ENCODE results near the gene KIAA0586.
"Not testable (repeated sequence)": the region's sequence is repeated elsewhere in the genome, so short reads cannot be mapped to it uniquely, and the experiment has no call there.

Gene KIAA0586

DNA sequence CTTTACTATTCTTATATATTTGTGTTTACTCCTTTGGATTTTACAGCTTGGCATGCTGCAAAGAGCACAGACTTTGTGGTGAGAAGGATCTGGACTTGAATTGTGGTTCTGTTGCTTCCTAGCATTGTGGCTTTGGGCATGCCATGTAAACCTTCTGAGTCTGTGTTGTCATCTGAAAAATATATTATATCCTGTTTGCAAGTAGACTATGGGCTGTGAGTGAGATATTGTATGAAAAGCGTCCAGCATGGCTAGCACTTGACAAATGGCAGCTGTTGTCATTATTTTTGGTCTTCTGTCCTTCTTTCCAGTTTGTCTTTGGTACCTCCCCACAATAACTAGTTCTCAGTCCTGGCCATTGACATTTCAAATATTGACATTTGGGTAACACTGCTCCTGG is 148.4 kb downstream of the KIAA0586 start:
- no peak overlapping the region for H3K4me3 ChIP-seq (ENCODE audit: low read depth, low read length)
- TF ChIP-seq, protein P1, sequence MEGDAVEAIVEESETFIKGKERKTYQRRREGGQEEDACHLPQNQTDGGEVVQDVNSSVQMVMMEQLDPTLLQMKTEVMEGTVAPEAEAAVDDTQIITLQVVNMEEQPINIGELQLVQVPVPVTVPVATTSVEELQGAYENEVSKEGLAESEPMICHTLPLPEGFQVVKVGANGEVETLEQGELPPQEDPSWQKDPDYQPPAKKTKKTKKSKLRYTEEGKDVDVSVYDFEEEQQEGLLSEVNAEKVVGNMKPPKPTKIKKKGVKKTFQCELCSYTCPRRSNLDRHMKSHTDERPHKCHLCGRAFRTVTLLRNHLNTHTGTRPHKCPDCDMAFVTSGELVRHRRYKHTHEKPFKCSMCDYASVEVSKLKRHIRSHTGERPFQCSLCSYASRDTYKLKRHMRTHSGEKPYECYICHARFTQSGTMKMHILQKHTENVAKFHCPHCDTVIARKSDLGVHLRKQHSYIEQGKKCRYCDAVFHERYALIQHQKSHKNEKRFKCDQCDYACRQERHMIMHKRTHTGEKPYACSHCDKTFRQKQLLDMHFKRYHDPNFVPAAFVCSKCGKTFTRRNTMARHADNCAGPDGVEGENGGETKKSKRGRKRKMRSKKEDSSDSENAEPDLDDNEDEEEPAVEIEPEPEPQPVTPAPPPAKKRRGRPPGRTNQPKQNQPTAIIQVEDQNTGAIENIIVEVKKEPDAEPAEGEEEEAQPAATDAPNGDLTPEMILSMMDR (IDR thresholded peaks at IDR 0.05; ENCODE audit: low read depth, low read length, missing control alignments) = no peak
- no peak for DNase-seq (ENCODE audit: low read depth)
- in situ Hi-C loops (cut with HindIII; ENCODE audit: low sequenced_read_pairs) = no loop called here

DNA sequence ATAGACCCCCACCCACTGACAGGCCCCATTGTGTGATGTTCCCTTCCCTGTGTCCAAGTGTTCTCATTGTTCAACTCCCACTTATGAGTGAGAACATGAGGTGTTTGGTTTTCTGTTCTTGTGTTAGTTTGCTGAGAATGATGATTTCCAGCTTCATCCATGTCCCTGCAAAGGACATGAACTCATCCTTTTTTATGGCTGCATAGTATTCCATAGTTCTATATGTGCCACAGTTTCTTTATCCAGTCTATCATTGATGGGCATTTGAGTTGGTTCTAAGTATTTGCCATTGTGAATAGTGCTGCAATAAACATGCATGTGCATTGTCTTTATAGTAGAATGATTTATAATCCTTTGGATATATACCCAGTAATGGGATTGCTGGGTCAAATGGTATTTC is 152.5 kb downstream of the KIAA0586 start:
- H3K4me3 ChIP-seq (ENCODE audit: low read depth, low read length); in situ Hi-C loops (cut with HindIII; ENCODE audit: low sequenced_read_pairs); DNase-seq (ENCODE audit: low read depth): not testable (repeated sequence)

DNA sequence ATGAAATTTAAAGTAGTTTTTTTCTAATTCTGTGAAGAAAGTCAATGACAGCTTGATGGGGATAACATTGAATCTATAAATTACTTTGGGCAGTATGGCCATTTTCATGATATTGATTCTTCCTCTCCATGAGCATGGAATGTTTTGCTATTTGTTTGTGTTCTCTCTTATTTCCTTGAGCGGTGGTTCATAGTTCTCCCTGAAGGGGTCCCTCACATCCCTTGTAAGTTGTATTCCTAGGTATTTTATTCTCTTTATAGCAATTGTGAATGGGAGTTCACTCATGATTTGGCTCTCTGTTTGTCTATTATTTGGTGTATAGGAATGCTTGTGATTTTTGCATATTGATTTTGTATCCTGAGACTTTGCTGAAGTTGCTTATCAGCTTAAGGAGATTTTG is 153.9 kb downstream of the KIAA0586 start:
- DNase-seq (ENCODE audit: low read depth); H3K4me3 ChIP-seq (ENCODE audit: low read depth, low read length); in situ Hi-C loops (cut with HindIII; ENCODE audit: low sequenced_read_pairs): not testable (repeated sequence)

DNA sequence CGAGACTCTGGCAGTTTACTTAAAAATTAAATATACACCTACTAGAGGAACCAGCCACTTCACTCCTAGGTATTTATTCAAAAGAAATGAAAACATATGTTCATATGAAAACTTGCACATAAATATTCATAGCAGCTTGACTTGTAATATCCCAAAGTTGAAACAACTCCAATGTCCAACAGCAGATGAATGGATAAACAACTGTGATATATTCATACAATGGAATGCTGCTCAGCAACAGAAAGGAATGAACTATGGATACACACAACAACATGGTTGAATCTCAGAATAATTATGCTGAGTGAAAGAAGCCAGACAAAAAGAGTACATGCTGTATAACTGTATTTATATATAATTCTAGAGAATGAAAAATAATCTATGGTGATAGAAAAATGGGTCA is 156.9 kb downstream of the KIAA0586 start:
- H3K4me3 ChIP-seq (ENCODE audit: low read depth, low read length) = no peak overlapping the region
- in situ Hi-C loops (cut with HindIII; ENCODE audit: low sequenced_read_pairs) = no loop called here
- no peak for DNase-seq (ENCODE audit: low read depth)
- TF ChIP-seq, protein P1 (IDR thresholded peaks at IDR 0.05; ENCODE audit: low read depth, low read length, missing control alignments) = no peak

DNA sequence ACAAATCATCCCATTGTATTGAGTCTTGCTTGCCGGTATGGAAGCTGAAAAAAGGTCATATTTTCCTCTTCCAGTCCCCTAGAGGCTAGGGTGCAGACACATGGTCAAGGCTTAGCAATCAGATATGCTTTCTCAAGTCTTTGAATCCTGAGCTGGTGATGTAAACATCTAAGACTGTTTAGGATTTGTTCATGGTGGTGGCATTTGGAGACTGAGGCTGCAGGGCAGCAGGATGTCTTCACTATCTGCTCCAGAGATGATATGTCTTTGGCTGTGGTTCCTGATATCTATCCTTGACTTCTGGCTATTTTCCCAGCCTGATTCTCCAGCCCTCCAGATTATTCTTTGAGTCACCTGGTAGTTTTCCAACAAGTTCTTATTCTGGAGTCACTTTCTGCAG is 159.8 kb downstream of the KIAA0586 start:
- in situ Hi-C loops (cut with HindIII; ENCODE audit: low sequenced_read_pairs) = no loop called here
- TF ChIP-seq, protein P1 (IDR thresholded peaks at IDR 0.05; ENCODE audit: low read depth, low read length, missing control alignments) = no peak

DNA sequence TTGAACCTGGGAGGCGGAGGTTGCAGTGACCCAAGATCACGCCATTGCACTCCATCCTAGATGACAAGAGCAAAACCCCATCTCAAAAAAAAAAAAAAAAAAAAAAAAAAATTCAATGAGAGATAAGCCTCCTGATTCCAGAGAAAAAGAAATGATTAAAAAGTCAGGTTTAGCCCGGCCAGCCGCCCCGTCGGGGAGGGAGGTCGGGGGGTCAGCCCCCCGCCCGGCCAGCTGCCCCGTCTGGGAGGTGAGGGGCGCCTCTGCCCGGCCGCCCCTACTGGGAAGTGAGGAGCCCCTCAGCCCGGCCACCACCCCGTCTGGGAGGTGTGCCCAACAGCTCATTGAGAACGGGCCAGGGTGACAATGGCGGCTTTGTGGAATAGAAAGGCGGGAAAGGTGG is 160.8 kb downstream of the KIAA0586 start:
- in situ Hi-C loops (cut with HindIII; ENCODE audit: low sequenced_read_pairs); DNase-seq (ENCODE audit: low read depth); H3K4me3 ChIP-seq (ENCODE audit: low read depth, low read length): not testable (repeated sequence)

More for the DNA sequence above, 159.8 kb downstream of the KIAA0586 start:
- DNase-seq (ENCODE audit: low read depth) = peak; percentile 6
- no peak overlapping the region for H3K4me3 ChIP-seq (ENCODE audit: low read depth, low read length)

DNA sequence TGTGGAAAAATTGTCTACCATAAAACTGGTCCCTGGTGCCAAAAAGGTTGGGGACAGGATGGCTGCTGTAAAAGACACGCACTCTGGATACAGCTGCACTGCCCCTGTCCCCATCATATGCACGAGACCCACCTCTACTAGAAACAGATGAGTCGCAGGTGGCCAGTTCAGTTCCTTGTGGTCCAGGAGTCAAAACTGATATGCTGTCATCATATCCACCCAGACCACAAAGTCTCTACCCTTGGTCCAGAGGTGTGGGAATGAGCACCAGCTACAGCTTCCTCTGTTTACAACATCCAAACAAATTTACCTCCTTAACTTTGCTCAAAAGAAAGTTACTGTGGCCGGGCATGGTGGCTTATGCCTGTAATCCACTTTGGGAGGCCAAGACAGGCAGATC is 166.5 kb downstream of the KIAA0586 start:
- TF ChIP-seq, protein P1 (IDR thresholded peaks at IDR 0.05; ENCODE audit: low read depth, low read length, missing control alignments) = no peak
- in situ Hi-C loops (cut with HindIII; ENCODE audit: low sequenced_read_pairs) = no loop called here
- no peak overlapping the region for H3K4me3 ChIP-seq (ENCODE audit: low read depth, low read length)
- no peak for DNase-seq (ENCODE audit: low read depth)

DNA sequence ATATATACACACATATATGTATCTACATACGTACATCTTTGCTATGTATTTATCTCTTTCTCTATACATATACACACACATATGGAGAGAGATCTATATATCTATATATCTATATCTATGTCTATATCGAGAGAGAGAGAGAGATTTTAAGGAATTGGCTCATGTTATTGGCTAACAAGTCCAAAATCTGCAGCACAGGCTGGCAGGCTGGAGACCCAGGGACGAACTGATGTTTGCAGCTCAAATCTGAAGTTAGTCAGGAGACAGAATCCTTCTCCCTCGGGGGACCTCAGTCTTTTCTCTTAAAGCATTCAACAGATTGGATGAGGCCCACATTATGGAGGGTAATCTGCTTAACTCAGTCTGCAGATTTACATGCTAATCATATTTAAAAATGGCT is 169.5 kb downstream of the KIAA0586 start:
- no peak for DNase-seq (ENCODE audit: low read depth)
- TF ChIP-seq, protein P1 (IDR thresholded peaks at IDR 0.05; ENCODE audit: low read depth, low read length, missing control alignments) = no peak
- H3K4me3 ChIP-seq (ENCODE audit: low read depth, low read length) = no peak overlapping the region
- in situ Hi-C loops (cut with HindIII; ENCODE audit: low sequenced_read_pairs) = no loop called here
